Ascending aorta (tissue), 2 donors: ENCODE measurements around the gene AKAP13. TPM values are rescaled to one million over a fixed set of nuclear protein-coding genes. Genes with fewer than 3 reads are reported as not detected.

Experiments used
- DNase-seq, 2 donors: peaks; one replicate each; pipeline ENCODE4 v3.0.0-alpha.2; 2019; ENCODE audit warnings: low spot score in 2 of 2
- H3K27ac ChIP-seq, 2 donors: fragments of 200-600 bp; sonication (generic); one replicate each; pipeline ENCODE4 v1.5.1; 2016 to 2017; ENCODE audit warnings: mild to moderate bottlenecking in 1 of 2
- H3K27me3 ChIP-seq: fragments of 200-600 bp; sonication (generic); one replicate; pipeline ENCODE4 v1.5.1; 2017
- H3K36me3 ChIP-seq, 2 donors: fragments of 200-600 bp; sonication (generic); one replicate each; pipeline ENCODE4 v1.5.1; 2016
- H3K4me1 ChIP-seq, 2 donors: fragments of 200-600 bp; sonication (generic); one replicate each; pipeline ENCODE4 v1.5.1; 2016 to 2017; ENCODE audit warnings: mild to moderate bottlenecking in 1 of 2
- H3K4me3 ChIP-seq, 2 donors: fragments of 200-600 bp; sonication (generic); one replicate each; pipeline ENCODE4 v1.5.1; 2016 to 2017; ENCODE audit warnings: mild to moderate bottlenecking in 1 of 2
- H3K9me3 ChIP-seq, 2 donors: fragments of 200-600 bp; sonication (generic); one replicate each; pipeline ENCODE4 v1.5.1; 2016
- CTCF ChIP-seq, 3 experiments: fragments of 200-600 bp in 2 of 3; fragments of 450-650 bp in 1 of 3; sonication (generic) in 2 of 3; IDR thresholded peaks; one replicate each; pipeline ENCODE4 v1.5.1; 2016 to 2019; ENCODE audit warnings: antibody characterized with exemption in 3 of 3, mild to moderate bottlenecking in 1 of 3, moderate library complexity in 1 of 3
- intact Hi-C: fragments of 100-400 bp; cut with DNase I; formaldehyde crosslinking; loops from one replicate; pipeline ENCODE4 v1.15.1; 2023
- total RNA-seq: library from RNA; depleted of rRNA; stranded (reverse); fragments of >200 nt; gene quantifications from one replicate; pipeline ENCODE4 v1.1.0, GENCODE V29; 2016

AKAP13 gene
- total RNA-seq, 1 donor from 2014 or later = 74.3 TPM

- Histone ChIP-seq H3K4me1 (peaks cover 16 to 42% of the 10 kb centered on the region in 2 donors), H3K4me3 (peak overlapping the region; percentile 58 to 74), H3K9me3 (no peaks in the 10 kb centered on the region), H3K27me3 (no peaks in the 10 kb centered on the region), H3K27ac (peak overlapping the region; percentile 85 to 86), H3K36me3 (no peaks in the 10 kb centered on the region)
- no peak for TF ChIP-seq CTCF (IDR thresholded peaks at IDR 0.05)
- DNase-seq = no peak
- intact Hi-C loops = loop anchor here (1.0 to 5.0 kb wide), 5 partner anchors 22 to 107 kb away; no protein-coding TSS in a partner anchor
Observed at GRCh38 chr15:85619992-85620689, 239.7 kb downstream of the AKAP13 start.

GRCh38 chr15:85620690-85621049, 240.3 kb downstream of the AKAP13 start:
- TF ChIP-seq CTCF (IDR thresholded peaks at IDR 0.05) = no peak
- H3K9me3 ChIP-seq = no peaks in the 10 kb centered on the region
- H3K4me1 ChIP-seq = peaks cover 18 to 45% of the 10 kb centered on the region in 2 donors
- intact Hi-C loops = loop anchor here (1.0 to 5.0 kb wide), 3 partner anchors 22 to 87 kb away; no protein-coding TSS in a partner anchor
- H3K27me3 ChIP-seq = no peaks in the 10 kb centered on the region
- H3K27ac ChIP-seq = peak overlapping the region; percentile 85 to 86
- H3K36me3 ChIP-seq = no peaks in the 10 kb centered on the region
- H3K4me3 ChIP-seq = peak overlapping the region; percentile 58 to 74
- peak in 1 of 2 donors; percentile 73 for DNase-seq

- peak overlapping the region; percentile 85 to 86 for H3K27ac ChIP-seq
- H3K27me3 ChIP-seq = no peaks in the 10 kb centered on the region
- intact Hi-C loops = loop anchor here (1.0 to 5.0 kb wide), 2 partner anchors 47 to 86 kb away; no protein-coding TSS in a partner anchor
- DNase-seq = no peak
- peaks cover 18 to 44% of the 10 kb centered on the region in 2 donors for H3K4me1 ChIP-seq
- H3K4me3 ChIP-seq = peak overlapping the region; percentile 58 to 74
- no peak for TF ChIP-seq CTCF (IDR thresholded peaks at IDR 0.05)
- H3K36me3 ChIP-seq = no peaks in the 10 kb centered on the region
- H3K9me3 ChIP-seq = no peaks in the 10 kb centered on the region
Observed at GRCh38 chr15:85621094-85621493, 240.7 kb downstream of the AKAP13 start.

GRCh38 chr15:85622221-85622831, 241.9 kb downstream of the AKAP13 start:
- Histone ChIP-seq H3K27ac (peak overlapping the region; percentile 85 to 86), H3K36me3 (no peaks in the 10 kb centered on the region), H3K9me3 (no peaks in the 10 kb centered on the region), H3K4me1 (peaks cover 9 to 36% of the 10 kb centered on the region in 2 donors), H3K27me3 (no peaks in the 10 kb centered on the region), H3K4me3 (peak overlapping the region; percentile 58 to 74)
- no peak for DNase-seq
- intact Hi-C loops = loop anchor here (5.0 kb wide), 1 partner anchor 85 kb away; no protein-coding TSS in a partner anchor
- TF ChIP-seq CTCF (IDR thresholded peaks at IDR 0.05) = no peak

- intact Hi-C loops = loop anchor here (5.0 kb wide), 1 partner anchor 84 kb away; no protein-coding TSS in a partner anchor
- Histone ChIP-seq H3K27ac (peak overlapping the region; percentile 85 to 86), H3K9me3 (no peaks in the 10 kb centered on the region), H3K4me3 (peak overlapping the region; percentile 58 to 74), H3K27me3 (no peaks in the 10 kb centered on the region), H3K36me3 (no peaks in the 10 kb centered on the region), H3K4me1 (peaks cover 3 to 25% of the 10 kb centered on the region in 2 donors)
- TF ChIP-seq CTCF (IDR thresholded peaks at IDR 0.05) = no peak
- DNase-seq = no peak
Observed at GRCh38 chr15:85623315-85624049, 243.1 kb downstream of the AKAP13 start.
